Ovary (tissue), 9 donors: ENCODE data around the gene C7. TPM values are rescaled to one million over a fixed set of nuclear protein-coding genes. Genes with fewer than 3 reads are reported as not detected.

Experiments
- DNase-seq, 5 donors: peaks; one replicate each; pipeline ENCODE4 v3.0.0-alpha.2; 2019 to 2020
- H3K27ac ChIP-seq, 2 donors: fragments of 200-600 bp; one replicate each; pipeline versions ENCODE4 v1.5.1 to v1.8.0; 2019 to 2022
- H3K27me3 ChIP-seq: fragments of 200-600 bp; one replicate; pipeline ENCODE4 v1.8.0; 2022
- H3K36me3 ChIP-seq: fragments of 200-600 bp; sonication (generic); one replicate; pipeline ENCODE4 v1.5.1; 2019
- H3K4me1 ChIP-seq: one replicate; pipeline ENCODE4 v1.8.1; 2013; ENCODE audit warnings: mild to moderate bottlenecking, moderate library complexity; ENCODE audit not compliant: insufficient read depth
- H3K4me3 ChIP-seq: fragments of 200-600 bp; sonication (generic); one replicate; pipeline ENCODE4 v1.5.1; 2017
- H3K9me3 ChIP-seq, 2 donors: fragments of 200-600 bp in 1 of 2; sonication (generic) in 1 of 2; one replicate each; pipeline versions ENCODE4 v1.5.1 to v1.8.1; 2013 to 2019; ENCODE audit warnings: mild to moderate bottlenecking in 1 of 2, moderate library complexity in 1 of 2
- CTCF ChIP-seq, 3 donors: fragments of 450-650 bp in 2 of 3; fragments of 200-600 bp in 1 of 3; IDR thresholded peaks; one replicate each; pipeline versions ENCODE4 v1.5.1 to v1.8.0; 2016 to 2022; ENCODE audit warnings: antibody characterized with exemption in 3 of 3, mild to moderate bottlenecking in 1 of 3
- EP300 ChIP-seq: sonication (generic); formaldehyde crosslinking; IDR thresholded peaks from one replicate; pipeline ENCODE4 v1.6.1; 2017; ENCODE audit warnings: antibody characterized with exemption
- POLR2A ChIP-seq: fragments of 450-650 bp; IDR thresholded peaks from one replicate; pipeline ENCODE4 v1.6.1; 2017; ENCODE audit warnings: antibody characterized with exemption, mild to moderate bottlenecking, moderate library complexity
- WGBS, 3 donors: extraction: QIAGEN DNeasy Blood & Tissue Kit in 1 of 3; methylation state at CpG; one replicate each; pipeline versions ENCODE4 v1.1.5 to v1.1.7; 2013 to 2017; 5-methylcytosine and 5-hydroxymethylcytosine counted together
- intact Hi-C, 4 donors: fragments of 100-400 bp; cut with DNase I; formaldehyde crosslinking; loops; one replicate each; pipeline versions ENCODE4 v1.11.0 to v1.15.1; 2022 to 2023
- polyA plus RNA-seq, 2 donors: library from polyadenylated mRNA; stranded (reverse); fragments of 200-250 nt in 1 of 2; fragments of 350-450 nt in 1 of 2; fragmentation: Illumina TruSeq in 1 of 2; extraction: RNeasy Lipid Tissue Mini Kit (QIAGEN cat#74804) in 1 of 2; gene quantifications; one replicate each; pipeline ENCODE4 v1.2.3, GENCODE V29; 2013 to 2014
- total RNA-seq, 7 donors: library from RNA; depleted of rRNA in 2 of 7; stranded (reverse); fragments of >200 nt in 2 of 7; fragmentation: NEBNext Ultra II Directional in 3 of 7; extraction: Animal tissue kit (Norgen Biotek cat#: 25700) in 3 of 7; gene quantifications; one replicate each; pipeline versions ENCODE4 v1.1.0 to v1.2.4, GENCODE V29; 2016 to 2023
- donor health status: DM: no; HTN: no; CAD: no; lungs with moderate emphysema.
- donor health status: DM: no; HTN: no; CAD: no.
- donor health status: Bipolar disorder and iron deficiency.
- donor health status: DM: yes; HTN: yes; CAD: no.
- donor health status: DM: no; HTN: no; CAD: no.
- donor health status: DM: yes; HTN: yes; CAD: no.

Gene C7
- total and polyA plus RNA-seq, 9 donors, result 205 to 2,709 (median 1,224) TPM

- H3K36me3 ChIP-seq, result no peaks in the 10 kb centered on the region
These were observed 66.7 kb downstream of the C7 start for GRCh38 chr5:40976041-40976440.

GRCh38 chr5:40976836-40977235 is 67.5 kb downstream of the C7 start:
- H3K4me3 ChIP-seq, result no peak overlapping the region
- intact Hi-C loops, result no loop called here
- no peaks in the 10 kb centered on the region for H3K27me3 ChIP-seq
- H3K36me3 ChIP-seq, result no peaks in the 10 kb centered on the region
- DNase-seq, result no peak
- H3K27ac ChIP-seq, result no peak overlapping the region
- peaks cover 1% of the 10 kb centered on the region for H3K4me1 ChIP-seq
- 21 to 33% (median 21%) methylated on average over 3 of the region's 3 CpGs for WGBS, 3 donors
- no peak for TF ChIP-seq EP300
- no peak for TF ChIP-seq POLR2A
- TF ChIP-seq CTCF (IDR thresholded peaks at IDR 0.05), result no peak
- H3K9me3 ChIP-seq, result no peaks in the 10 kb centered on the region

More at GRCh38 chr5:40976041-40976440, 66.7 kb downstream of the C7 start:
- H3K4me3 ChIP-seq, result no peak overlapping the region
- H3K27me3 ChIP-seq, result no peaks in the 10 kb centered on the region
- DNase-seq, result no peak
- WGBS, 3 donors, result 84 to 87% (median 86%) methylated on average over 3 of the region's 3 CpGs
- no peak for TF ChIP-seq POLR2A
- no peak for TF ChIP-seq EP300
- no peak for TF ChIP-seq CTCF (IDR thresholded peaks at IDR 0.05)
- no peak overlapping the region for H3K27ac ChIP-seq
- peaks cover 1% of the 10 kb centered on the region for H3K4me1 ChIP-seq
- no peaks in the 10 kb centered on the region for H3K9me3 ChIP-seq
- intact Hi-C loops, result no loop called here

GRCh38 chr5:40981420-40981819 is 72.1 kb downstream of the C7 start:
- WGBS, 3 donors, result 74 to 84% (median 80%) methylated on average over 9 of the region's 9 CpGs
- intact Hi-C loops, result no loop called here
- no peaks in the 10 kb centered on the region for H3K4me1 ChIP-seq
- no peaks in the 10 kb centered on the region for H3K27me3 ChIP-seq
- H3K27ac ChIP-seq, result no peak overlapping the region
- no peaks in the 10 kb centered on the region for H3K36me3 ChIP-seq
- H3K9me3 ChIP-seq, result no peaks in the 10 kb centered on the region
- no peak for DNase-seq
- no peak overlapping the region for H3K4me3 ChIP-seq
- no peak for TF ChIP-seq POLR2A
- TF ChIP-seq CTCF (IDR thresholded peaks at IDR 0.05), result no peak
- TF ChIP-seq EP300, result no peak

GRCh38 chr5:40983781-40984180 is 74.5 kb downstream of the C7 start:
- H3K27ac ChIP-seq, result no peak overlapping the region
- no peaks in the 10 kb centered on the region for H3K4me1 ChIP-seq
- no peak overlapping the region for H3K4me3 ChIP-seq
- no peaks in the 10 kb centered on the region for H3K9me3 ChIP-seq
- intact Hi-C loops, result no loop called here
- TF ChIP-seq CTCF (IDR thresholded peaks at IDR 0.05), result no peak
- TF ChIP-seq EP300, result no peak
- TF ChIP-seq POLR2A, result no peak
- no peaks in the 10 kb centered on the region for H3K36me3 ChIP-seq
- no peaks in the 10 kb centered on the region for H3K27me3 ChIP-seq
- no peak for DNase-seq
- WGBS, 3 donors, result 81 to 89% (median 86%) methylated on average over 3 of the region's 3 CpGs

GRCh38 chr5:40984884-40985283 is 75.6 kb downstream of the C7 start:
- Histone ChIP-seq H3K4me3 (no peak overlapping the region), H3K9me3 (no peaks in the 10 kb centered on the region), H3K27ac (no peak overlapping the region), H3K4me1 (no peaks in the 10 kb centered on the region), H3K36me3 (no peaks in the 10 kb centered on the region), H3K27me3 (no peaks in the 10 kb centered on the region)
- WGBS, 3 donors, result 95 to 97% (median 96%) methylated on average over 3 of the region's 3 CpGs
- TF ChIP-seq POLR2A (no peak), CTCF (IDR thresholded peaks at IDR 0.05) (no peak), EP300 (no peak)
- no peak for DNase-seq
- intact Hi-C loops, result no loop called here
